Adipose tissue (tissue), 3 donors: ENCODE data around the gene ZBTB11. TPM values are rescaled to one million over a fixed set of nuclear protein-coding genes. Genes with fewer than 3 reads are reported as not detected.
"Not testable (repeated sequence)": the region's sequence is repeated elsewhere in the genome, so short reads cannot be mapped to it uniquely, and the experiment has no call there.

Experiments
- H3K27ac ChIP-seq: one replicate; pipeline ENCODE4 v1.5.1; 2013; ENCODE audit warnings: low read depth, low read length
- WGBS, 3 donors: extraction: QIAGEN DNeasy Blood & Tissue Kit; methylation state at CpG; one replicate each; pipeline ENCODE4 v1.1.7; 2013; 5-methylcytosine and 5-hydroxymethylcytosine counted together
- polyA plus RNA-seq, 3 donors: library from polyadenylated mRNA; stranded (reverse); fragments of 200-250 nt; gene quantifications; one replicate each; pipeline ENCODE4 v1.2.3, GENCODE V29; 2013
- donor health status: healthy with polysubstance abuse.
- donor health status: Bipolar disorder and iron deficiency.
- donor health status: healthy.

Gene ZBTB11
- 1 to 10 TPM; 4.0 to 5.9 (median 4.5) TPM for polyA plus RNA-seq

- H3K27ac ChIP-seq = peak within 1 kb of the TSS; percentile 82
- WGBS, 3 donors = 0% methylated on average over 54 to 57 of the region's 57 CpGs
Measured at GRCh38 chr3:101676765-101677435, at the start of gene ZBTB11. TSS of gene ZBTB11 (minus strand) at chr3:101677132. CDS start at chr3:101676914, 218 bp downstream.

DNA sequence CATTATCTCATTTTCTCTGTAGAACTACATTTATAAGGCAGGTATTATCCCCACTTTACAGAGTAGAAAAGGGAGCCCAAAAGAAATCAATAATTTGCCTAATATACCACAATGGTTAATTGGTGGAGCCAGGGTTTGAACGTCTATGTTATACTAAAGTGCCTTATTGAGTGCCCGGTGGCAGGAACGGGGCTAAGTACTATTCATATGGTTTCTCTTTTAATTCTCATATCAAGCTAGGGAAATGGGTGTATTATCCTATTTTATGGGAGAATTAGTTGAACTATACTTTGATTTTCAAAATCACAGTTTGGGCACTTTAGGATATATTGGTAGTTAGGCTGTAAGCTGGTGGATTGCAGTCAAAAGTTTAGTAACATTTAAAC is 49.0 kb upstream of the ZBTB11 start:
- WGBS, 3 donors = 32 to 46% (median 36%) methylated on average over 3 of the region's 3 CpGs
- no peak overlapping the region for H3K27ac ChIP-seq

GRCh38 chr3:101725194-101725889 is 48.4 kb upstream of the ZBTB11 start:
- 1% methylated on average over 21 of the region's 21 CpGs for WGBS, 3 donors
- no peak overlapping the region for H3K27ac ChIP-seq

GRCh38 chr3:101724329-101725193 is 47.6 kb upstream of the ZBTB11 start, which contains the start of gene CEP97:
TSS of gene CEP97 (plus strand) at chr3:101724614. CDS start at chr3:101724677, 63 bp downstream.
- 0 to 1% (median 0%) methylated on average over 49 of the region's 49 CpGs for WGBS, 3 donors
- no peak within 1 kb of the TSS for H3K27ac ChIP-seq

DNA sequence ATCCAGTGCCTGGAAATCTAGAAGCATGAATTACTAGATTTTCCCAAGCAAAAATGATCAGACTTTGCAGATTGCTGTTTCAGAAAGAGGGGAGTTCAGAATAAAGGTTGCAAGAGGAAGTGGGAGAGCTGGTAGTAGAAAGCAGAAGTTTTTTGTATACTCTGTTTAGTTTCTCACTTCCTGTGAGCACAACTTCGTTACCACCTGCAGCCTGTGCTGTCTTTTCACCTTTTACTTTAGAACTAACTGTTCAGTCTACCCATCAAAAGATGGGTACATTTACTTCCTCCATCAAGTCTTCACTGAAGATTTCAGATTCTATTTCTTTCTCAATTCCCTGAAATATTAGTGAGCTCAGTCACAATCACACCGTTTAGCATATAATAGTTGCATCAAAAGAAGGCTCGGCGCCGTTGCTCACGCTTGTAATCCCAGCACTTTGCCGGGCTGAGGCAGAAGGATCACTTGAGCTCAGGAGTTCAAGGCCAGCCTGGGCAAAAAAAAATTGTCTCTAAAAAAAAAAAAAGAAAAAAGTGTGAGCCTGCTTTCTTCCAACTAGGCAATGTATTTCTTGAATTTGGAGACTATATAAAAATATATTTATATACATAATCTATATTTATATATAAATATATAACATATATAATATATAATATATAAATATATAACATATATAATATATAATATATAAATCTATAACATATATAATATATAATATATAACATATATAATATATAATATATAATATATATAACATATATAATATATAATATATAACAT is 45.7 kb upstream of the ZBTB11 start:
- no peak overlapping the region for H3K27ac ChIP-seq
- WGBS, 3 donors = 48 to 74% (median 62%) methylated on average over 7 of the region's 7 CpGs

DNA sequence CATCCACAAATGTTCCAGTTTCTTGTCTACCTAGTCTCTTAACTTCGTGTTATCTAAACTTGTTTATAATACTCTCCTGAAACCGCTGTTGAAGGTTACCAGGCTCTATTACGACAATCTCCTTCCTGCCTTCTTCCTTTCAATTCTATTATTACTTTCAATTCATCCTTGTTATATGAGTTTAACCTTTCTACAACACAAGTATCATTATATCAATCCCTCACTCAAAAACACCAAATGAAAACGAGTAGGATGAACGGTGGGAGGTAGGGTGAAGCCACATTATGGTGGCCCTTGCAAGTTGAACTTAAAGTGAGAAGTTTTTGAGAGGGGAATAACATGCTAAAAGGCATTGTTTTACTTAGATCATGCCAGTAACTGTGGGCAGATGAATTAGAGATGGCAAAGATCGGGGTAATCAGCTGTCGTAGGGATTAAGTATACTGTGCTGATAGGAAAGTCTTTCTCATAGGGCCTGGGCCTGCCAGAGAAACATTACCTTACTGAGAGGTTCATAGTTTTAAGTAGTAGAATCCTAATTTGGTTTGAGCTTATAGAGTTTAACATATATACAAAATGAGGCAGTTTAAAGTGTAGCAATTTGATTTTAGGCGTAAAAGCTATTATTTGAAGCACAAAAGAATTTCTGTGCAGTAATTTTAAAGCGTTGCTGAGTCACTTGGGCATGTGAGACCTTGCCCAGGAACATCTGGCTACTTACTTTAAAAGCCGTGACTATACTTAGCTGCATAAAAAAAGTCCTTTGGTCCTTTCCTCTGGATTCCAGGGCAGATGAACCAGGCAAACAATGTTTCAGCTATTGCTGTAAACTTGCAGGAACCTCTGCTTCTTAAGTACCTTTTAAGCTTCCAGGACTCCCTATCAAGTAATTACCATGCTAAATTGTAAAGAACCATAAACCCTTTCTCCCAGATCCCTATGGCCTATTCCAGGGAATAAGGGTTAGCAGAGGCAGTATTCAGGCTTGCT is 44.2 kb upstream of the ZBTB11 start:
- H3K27ac ChIP-seq = no peak overlapping the region
- 55 to 60% (median 57%) methylated on average over 10 of the region's 10 CpGs for WGBS, 3 donors

DNA sequence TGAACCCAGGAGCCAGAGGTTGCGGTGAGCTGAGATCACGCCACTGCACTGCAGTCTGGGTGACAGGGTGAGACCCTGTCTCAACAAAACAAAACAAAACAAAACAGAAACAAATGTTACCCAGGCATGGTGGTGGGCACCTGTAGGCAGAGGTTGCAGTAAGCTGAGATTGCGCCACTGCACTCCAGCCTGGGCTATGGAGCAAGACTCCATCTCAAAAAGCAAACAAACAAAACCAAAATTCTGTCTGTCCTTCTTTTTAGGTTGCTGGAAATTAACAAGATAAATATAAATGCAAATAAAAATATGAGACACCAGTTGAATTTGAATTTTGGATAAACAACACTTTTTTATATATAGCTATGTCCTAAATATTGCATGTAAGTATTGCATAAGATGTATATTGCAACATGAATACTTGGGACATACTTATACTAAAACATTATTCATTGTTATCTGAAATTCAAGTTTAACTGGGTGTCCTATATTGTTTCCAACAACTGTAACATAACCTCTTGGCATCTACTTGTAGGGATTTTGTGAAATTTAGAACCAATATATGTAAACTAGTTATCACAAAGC is 42.8 kb upstream of the ZBTB11 start:
- H3K27ac ChIP-seq = no peak overlapping the region
- 91 to 97% (median 93%) methylated on average over 3 of the region's 3 CpGs for WGBS, 3 donors

- no peak overlapping the region for H3K27ac ChIP-seq
- WGBS, 3 donors = 63 to 91% (median 84%) methylated on average over 1 of the region's 1 CpG
Measured at GRCh38 chr3:101718455-101718854, 41.5 kb upstream of the ZBTB11 start.

DNA sequence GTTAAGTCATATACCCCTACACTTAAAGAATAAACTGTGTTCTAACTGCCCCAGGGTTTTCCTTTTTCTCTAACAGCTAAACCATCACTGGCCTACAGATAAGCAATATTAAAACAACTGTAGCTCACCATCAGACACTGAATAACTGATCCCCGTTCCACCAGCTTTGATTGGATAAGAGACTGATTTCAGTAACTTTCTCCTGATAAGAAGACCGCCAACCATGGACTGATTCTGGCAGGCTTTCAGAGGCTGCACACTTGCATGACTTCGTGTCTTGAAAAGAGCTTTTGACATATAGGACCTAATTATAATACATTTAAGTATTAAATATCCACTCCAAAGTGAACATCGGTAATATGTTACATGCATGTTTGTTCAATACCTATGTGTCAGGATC is 32.2 kb upstream of the ZBTB11 start:
- 41 to 71% (median 70%) methylated on average over 4 of the region's 4 CpGs for WGBS, 3 donors
- H3K27ac ChIP-seq = no peak overlapping the region

GRCh38 chr3:101704639-101705038 is 27.7 kb upstream of the ZBTB11 start:
- 46 to 71% (median 61%) methylated on average over 2 of the region's 2 CpGs for WGBS, 3 donors
- H3K27ac ChIP-seq = not testable (repeated sequence)

GRCh38 chr3:101703169-101703568 is 26.2 kb upstream of the ZBTB11 start:
- WGBS, 3 donors = 75 to 91% (median 88%) methylated on average over 2 of the region's 2 CpGs
- no peak overlapping the region for H3K27ac ChIP-seq

DNA sequence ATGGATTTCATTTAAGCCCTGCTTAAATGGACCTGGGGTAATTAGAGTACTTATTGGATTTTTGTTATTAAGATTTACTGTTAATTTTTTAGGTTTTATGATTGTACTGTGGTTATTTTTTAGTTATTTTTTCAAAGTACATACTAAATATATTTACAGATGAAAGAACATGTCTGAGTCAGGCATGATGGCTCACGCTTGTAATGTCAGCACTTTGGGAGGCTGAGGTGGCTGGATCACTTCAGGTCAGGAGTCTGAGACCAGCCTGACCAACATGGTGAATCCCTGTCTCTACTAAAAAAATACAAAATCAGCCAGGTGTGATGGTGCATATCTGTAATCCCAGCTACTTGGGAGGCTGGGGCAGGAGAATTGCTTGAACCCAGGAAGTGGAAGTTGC is 25.8 kb upstream of the ZBTB11 start:
- H3K27ac ChIP-seq = no peak overlapping the region
- WGBS, 3 donors = 93 to 98% (median 97%) methylated on average over 1 of the region's 1 CpG

GRCh38 chr3:101701696-101702634 is 25.0 kb upstream of the ZBTB11 start:
- no peak overlapping the region for H3K27ac ChIP-seq
- 80 to 88% (median 80%) methylated on average over 7 of the region's 7 CpGs for WGBS, 3 donors

GRCh38 chr3:101695779-101696372 is 18.9 kb upstream of the ZBTB11 start:
- no peak overlapping the region for H3K27ac ChIP-seq
- WGBS, 3 donors = 34 to 37% (median 37%) methylated on average over 10 of the region's 10 CpGs

DNA sequence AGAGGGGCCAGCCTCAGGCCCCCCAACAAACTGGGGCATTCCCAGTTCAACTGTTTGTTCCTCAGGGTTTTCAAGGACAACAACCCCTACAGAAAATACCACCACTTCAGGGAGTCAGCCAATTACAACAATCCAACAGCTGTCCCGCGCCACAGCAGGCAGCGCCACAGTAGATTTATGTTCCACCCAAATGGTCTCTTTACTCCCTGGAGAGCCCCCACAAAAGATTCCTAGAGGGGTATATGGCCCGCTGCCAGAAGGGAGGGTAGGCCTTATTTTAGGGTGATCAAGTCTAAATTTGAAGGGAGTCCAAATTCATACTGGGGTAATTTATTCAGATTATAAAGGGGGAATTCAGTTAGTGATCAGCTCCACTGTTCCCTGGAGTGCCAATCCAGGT is 17.9 kb upstream of the ZBTB11 start:
- H3K27ac ChIP-seq = not testable (repeated sequence)
- WGBS, 3 donors = 84 to 90% (median 85%) methylated on average over 4 of the region's 4 CpGs

DNA sequence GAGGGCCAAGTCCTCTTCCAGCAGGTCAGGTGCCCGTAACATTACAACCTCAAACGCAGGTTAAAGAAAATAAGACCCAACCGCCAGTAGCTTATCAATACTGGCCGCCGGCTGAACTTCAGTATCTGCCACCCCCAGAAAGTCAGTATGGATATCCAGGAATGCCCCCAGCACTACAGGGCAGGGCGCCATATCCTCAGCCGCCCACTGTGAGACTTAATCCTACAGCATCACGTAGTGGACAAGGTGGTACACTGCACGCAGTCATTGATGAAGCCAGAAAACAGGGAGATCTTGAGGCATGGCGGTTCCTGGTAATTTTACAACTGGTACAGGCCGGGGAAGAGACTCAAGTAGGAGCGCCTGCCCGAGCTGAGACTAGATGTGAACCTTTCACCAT is 16.6 kb upstream of the ZBTB11 start:
- H3K27ac ChIP-seq = not testable (repeated sequence)
- WGBS, 3 donors = 71 to 74% (median 73%) methylated on average over 11 to 13 of the region's 13 CpGs
